Activated CD8-positive, alpha-beta T cell treated with anti-CD3 and anti-CD28 coated beads for 36 hours (primary cell): ENCODE measurements around the gene KIT. TPM values are rescaled to one million over a fixed set of nuclear protein-coding genes. Genes with fewer than 3 reads are reported as not detected.

Source experiments
- ATAC-seq: fragments of 200-7000 bp; cut with Tn5 transposase; one replicate; pipeline ENCODE4 v1.10.0; 2021; ENCODE audit warnings: mild to moderate bottlenecking, moderate library complexity
- CTCF ChIA-PET: fragments of 350-600 bp; sonication (Branson Sonifier 250); formaldehyde crosslinking; loops from one replicate; lab custom pipeline; 2021; ENCODE audit warnings: antibody characterized with exemption; lab: Charles Lee
- POLR2A ChIA-PET: fragments of 350-600 bp; sonication (Branson Sonifier 250); formaldehyde crosslinking; loops from one replicate; lab custom pipeline; 2021; ENCODE audit warnings: antibody characterized with exemption; lab: Charles Lee
- DNase-seq: peaks from one replicate; pipeline ENCODE4 v3.0.0-alpha.2; 2020
- H3K27ac Mint-ChIP-seq: one replicate; pipeline ENCODE4 v1.8.0; 2021; ENCODE audit warnings: mild to moderate bottlenecking, mixed read lengths
- H3K27me3 Mint-ChIP-seq: one replicate; pipeline ENCODE4 v1.8.0; 2021; ENCODE audit warnings: mixed read lengths
- H3K36me3 Mint-ChIP-seq: one replicate; pipeline ENCODE4 v1.8.0; 2021; ENCODE audit warnings: low read depth, mixed read lengths
- H3K4me1 Mint-ChIP-seq: one replicate; pipeline ENCODE4 v1.8.0; 2021; ENCODE audit warnings: low read depth, mixed read lengths
- H3K4me3 Mint-ChIP-seq: one replicate; pipeline ENCODE4 v1.8.0; 2021; ENCODE audit warnings: mild to moderate bottlenecking, moderate library complexity, mixed read lengths
- H3K9me3 Mint-ChIP-seq: one replicate; pipeline ENCODE4 v1.8.0; 2021; ENCODE audit warnings: mixed read lengths
- CTCF ChIP-seq: fragments of 200-600 bp; IDR thresholded peaks from one replicate; pipeline ENCODE4 v1.8.0; 2022; ENCODE audit warnings: antibody characterized with exemption, mild to moderate bottlenecking
- intact Hi-C: fragments of 100-400 bp; cut with micrococcal nuclease; formaldehyde crosslinking; loops from one replicate; pipeline ENCODE4 v1.10.0; 2022
- total RNA-seq, 2 experiments: library from RNA; stranded (reverse); gene quantifications; one replicate each; pipeline ENCODE4 v1.2.3, GENCODE V29; 2021

The KIT gene
- total RNA-seq, 2 experiments from 2014 or later, result 0.27 to 0.58 TPM

GRCh38 chr4:54662901-54663585, 5.3 kb downstream of the KIT start:
- DNase-seq, result no peak
- no peaks in the 10 kb centered on the region for H3K9me3 Mint-ChIP-seq
- TF ChIP-seq CTCF, result no peak
- no peak for ATAC-seq
- no peak overlapping the region for H3K4me3 Mint-ChIP-seq
- POLR2A ChIA-PET, result interaction anchor here (0.5 kb wide), 1 partner anchor 359 kb away, joined by 3 read pairs; no protein-coding TSS in a partner anchor
- H3K36me3 Mint-ChIP-seq, result no peaks in the 10 kb centered on the region
- peaks cover 10% of the 10 kb centered on the region for H3K4me1 Mint-ChIP-seq
- no peak overlapping the region for H3K27ac Mint-ChIP-seq
- peaks cover 44% of the 10 kb centered on the region for H3K27me3 Mint-ChIP-seq
- intact Hi-C loops, result no loop called here
- CTCF ChIA-PET, result interaction anchor here (0.8 to 1.2 kb wide), 2 partner anchors 11 to 308 kb away, joined by 3 read pairs; no protein-coding TSS in a partner anchor

GRCh38 chr4:54664400-54664799, 6.6 kb downstream of the KIT start:
- H3K36me3 Mint-ChIP-seq, result no peaks in the 10 kb centered on the region
- no peaks in the 10 kb centered on the region for H3K9me3 Mint-ChIP-seq
- no peak for TF ChIP-seq CTCF
- H3K27me3 Mint-ChIP-seq, result peaks cover 41% of the 10 kb centered on the region
- intact Hi-C loops, result no loop called here
- peaks cover 8% of the 10 kb centered on the region for H3K4me1 Mint-ChIP-seq
- ChIA-PET POLR2A (no interaction called here), CTCF (no interaction called here)
- H3K4me3 Mint-ChIP-seq, result no peak overlapping the region
- ATAC-seq (no peak), DNase-seq (no peak)
- H3K27ac Mint-ChIP-seq, result no peak overlapping the region

GRCh38 chr4:54668014-54668611, 10.4 kb downstream of the KIT start:
- Mint-ChIP-seq H3K27ac (no peak overlapping the region), H3K36me3 (no peaks in the 10 kb centered on the region), H3K9me3 (no peaks in the 10 kb centered on the region), H3K4me3 (no peak overlapping the region), H3K27me3 (peaks cover 14% of the 10 kb centered on the region), H3K4me1 (no peaks in the 10 kb centered on the region)
- CTCF ChIA-PET, result no interaction called here
- DNase-seq (no peak), ATAC-seq (no peak)
- no peak for TF ChIP-seq CTCF
- intact Hi-C loops, result no loop called here
- POLR2A ChIA-PET, result no interaction called here

GRCh38 chr4:54669831-54670230, 12.1 kb downstream of the KIT start:
- no peak overlapping the region for H3K27ac Mint-ChIP-seq
- no peaks in the 10 kb centered on the region for H3K4me1 Mint-ChIP-seq
- no peaks in the 10 kb centered on the region for H3K36me3 Mint-ChIP-seq
- ChIA-PET POLR2A (interaction anchor here (1.1 kb wide), 1 partner anchor 11 kb away, joined by 3 read pairs; no protein-coding TSS in a partner anchor), CTCF (interaction anchor here (1.1 kb wide), 1 partner anchor 10 kb away, joined by 4 read pairs; no protein-coding TSS in a partner anchor)
- ATAC-seq (no peak), DNase-seq (no peak)
- no peak for TF ChIP-seq CTCF
- intact Hi-C loops, result no loop called here
- no peak overlapping the region for H3K4me3 Mint-ChIP-seq
- H3K9me3 Mint-ChIP-seq, result no peaks in the 10 kb centered on the region
- H3K27me3 Mint-ChIP-seq, result peaks cover 5% of the 10 kb centered on the region
